NCI-H2081 (cell line): ENCODE data around the gene PUM2.
"Not testable (repeated sequence)": the region's sequence is repeated elsewhere in the genome, so short reads cannot be mapped to it uniquely, and the experiment has no call there.

Experiments
- DNase-seq, 2 experiments: peaks; one replicate each; lab custom pipeline; 2025; lab: John Stamatoyannopoulos, UW

The PUM2 gene

GRCh38 chr2:20235655-20236305, 114.9 kb downstream of the PUM2 start:
- DNase-seq: no peak

DNA sequence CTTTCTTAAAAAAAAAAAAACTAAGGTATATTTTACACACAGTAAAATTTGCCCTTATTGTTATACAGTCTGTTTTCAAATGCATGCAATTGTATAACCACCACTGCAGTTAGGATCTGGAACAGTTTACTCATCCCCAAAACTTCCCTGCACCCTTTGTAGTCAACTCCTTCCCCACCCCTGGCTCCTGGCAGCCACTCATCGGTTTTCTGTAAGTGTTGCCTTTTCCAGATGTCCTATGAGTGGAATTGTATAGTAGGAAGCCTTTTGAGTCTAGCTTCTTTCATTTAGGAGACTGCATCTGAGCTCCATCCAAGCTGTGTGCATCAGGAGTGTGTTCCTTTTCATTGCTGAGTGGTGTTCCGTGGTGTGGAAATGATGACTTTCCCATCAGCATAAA, 116.0 kb downstream of the PUM2 start:
- DNase-seq: not testable (repeated sequence)

GRCh38 chr2:20232837-20233207, 117.8 kb downstream of the PUM2 start:
- DNase-seq: no peak

GRCh38 chr2:20231598-20232026, 119.0 kb downstream of the PUM2 start:
- peak; percentile 34 to 76 for DNase-seq

DNA sequence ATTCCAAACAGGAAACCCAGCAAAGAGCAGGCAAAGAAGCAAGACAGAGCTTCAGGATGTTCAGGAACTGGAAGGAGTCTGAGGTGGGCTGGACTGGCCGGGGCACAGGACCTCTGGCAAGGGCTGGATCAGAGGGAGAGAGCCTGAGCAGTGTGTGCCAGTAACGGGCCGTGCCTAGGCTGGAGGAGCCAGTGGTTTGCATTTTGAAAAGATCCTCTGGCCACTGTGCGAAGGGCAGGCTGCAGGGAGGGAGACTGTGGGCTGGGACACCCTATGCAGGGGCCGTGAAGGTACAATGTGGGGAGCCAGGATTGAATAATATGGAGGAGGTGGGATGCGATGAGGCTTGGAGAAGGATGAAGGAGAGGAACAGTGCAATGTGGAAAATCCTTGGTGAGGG, 119.5 kb downstream of the PUM2 start:
- DNase-seq: no peak

DNA sequence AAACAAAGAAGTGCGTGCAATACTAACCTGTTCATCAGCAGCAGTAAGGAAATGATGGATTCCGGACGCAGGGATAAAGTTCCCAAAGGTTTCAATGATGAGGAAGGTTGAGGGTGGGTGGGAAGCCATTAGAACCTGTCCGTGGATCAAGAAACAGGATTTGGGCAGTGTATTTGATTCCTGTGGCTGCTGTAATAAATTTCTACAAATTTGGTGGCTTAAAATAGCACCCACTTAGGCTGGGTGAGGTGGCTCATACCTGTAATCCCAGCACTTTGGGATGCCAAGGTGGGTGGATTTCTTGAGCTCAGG, 120.6 kb downstream of the PUM2 start:
- DNase-seq: no peak

DNA sequence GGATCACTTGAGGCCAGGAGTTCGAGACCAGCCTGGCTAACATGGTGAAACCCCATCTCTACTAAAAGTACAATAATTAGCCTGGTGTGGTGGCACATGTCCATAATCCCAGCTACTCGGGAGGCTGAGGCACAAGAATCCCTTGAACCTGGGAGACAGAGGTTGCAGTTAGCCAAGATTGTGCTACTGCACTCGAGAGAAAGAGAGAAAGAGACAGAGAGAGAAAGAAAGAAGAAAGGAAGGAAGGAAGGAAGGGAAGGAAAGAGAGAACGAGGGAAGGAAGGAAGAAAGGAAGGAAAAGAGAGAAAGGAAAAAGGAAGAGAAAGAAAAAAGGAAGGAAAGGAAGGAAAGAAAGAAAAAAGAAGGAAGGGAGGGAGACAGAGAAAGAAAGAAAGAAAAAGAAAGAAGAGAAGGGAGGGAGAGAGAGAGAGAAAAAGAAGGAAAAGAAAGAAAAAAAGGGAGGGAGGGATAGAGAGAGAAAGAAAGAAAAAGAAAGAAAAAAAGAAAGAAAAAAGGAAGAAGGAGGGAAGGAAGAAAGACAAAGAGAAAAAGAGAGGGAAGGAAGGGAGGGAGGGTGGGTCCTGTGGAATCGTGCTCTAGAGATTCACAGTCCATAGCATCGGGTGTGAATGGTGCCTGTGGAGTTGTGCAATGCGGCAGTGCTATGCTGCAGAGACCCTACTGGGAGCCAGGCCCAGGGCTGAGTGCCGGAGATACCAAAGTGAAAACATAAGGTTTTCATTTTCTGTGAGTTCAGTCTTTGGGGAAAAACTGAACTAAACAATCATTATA, 121.1 kb downstream of the PUM2 start:
- no peak for DNase-seq

DNA sequence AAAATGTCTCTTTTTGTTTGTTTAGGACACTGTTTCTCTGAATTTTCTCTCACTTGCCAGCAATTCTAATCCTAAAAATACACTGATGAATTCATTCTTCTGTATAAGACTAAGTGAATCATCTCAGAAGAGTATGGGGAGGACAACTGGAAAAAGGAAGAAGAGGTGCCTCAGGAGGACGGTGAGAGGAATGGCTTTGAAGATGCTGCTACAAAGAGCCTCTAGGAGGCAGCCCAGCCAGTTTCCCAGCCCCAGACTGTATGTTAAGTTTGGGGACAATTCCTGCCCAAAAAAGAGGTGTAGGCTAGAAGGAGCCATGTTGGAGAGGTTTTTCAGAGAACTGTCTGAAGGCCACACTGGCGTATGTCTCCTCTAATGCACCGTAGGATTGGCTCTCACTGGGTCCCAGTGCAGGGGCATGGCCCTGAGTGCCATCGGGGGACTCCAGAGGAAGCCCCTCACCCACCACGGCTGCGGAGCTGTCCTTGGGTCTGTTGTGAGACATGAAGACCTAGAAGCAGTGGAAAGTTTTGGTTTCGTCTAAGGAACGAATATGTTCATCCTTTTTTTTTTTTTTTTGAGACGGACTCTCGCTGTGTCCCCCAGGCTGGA, 122.6 kb downstream of the PUM2 start:
- no peak for DNase-seq

GRCh38 chr2:20226152-20226545, 124.5 kb downstream of the PUM2 start:
- no peak for DNase-seq

- peak; percentile 55 to 80 for DNase-seq
Observed at GRCh38 chr2:20225294-20226151, 125.1 kb downstream of the PUM2 start.

DNA sequence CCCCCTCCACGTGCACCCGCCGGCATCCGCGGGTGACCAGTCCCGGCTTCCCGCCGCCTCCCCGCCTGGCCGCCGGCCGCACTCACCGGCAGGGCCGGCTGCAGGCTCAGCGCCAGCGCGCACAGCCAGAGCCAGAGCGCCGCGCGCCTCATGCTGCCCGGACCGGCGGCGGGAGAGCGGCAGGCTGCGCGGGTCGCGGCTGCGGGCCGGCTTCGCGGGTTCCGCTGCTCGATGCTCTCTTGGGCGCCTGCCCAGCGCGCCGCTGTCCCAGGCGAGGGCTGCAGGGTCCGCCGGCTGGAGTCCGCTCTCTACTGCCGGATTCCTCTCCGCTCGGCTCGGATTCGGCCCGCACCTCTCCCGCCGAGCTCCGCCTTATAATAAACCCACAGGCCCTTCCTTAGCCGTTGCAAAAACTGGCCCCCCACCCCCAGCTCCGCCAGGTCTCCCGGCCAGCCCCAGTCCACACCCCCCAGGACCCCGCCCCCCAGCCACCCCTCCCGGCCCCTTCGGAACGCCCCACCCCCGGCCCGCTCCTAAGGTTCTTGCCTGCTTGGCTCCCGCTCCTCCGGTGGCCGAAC, 125.8 kb downstream of the PUM2 start, which contains the start of gene SDC1:
Gene SDC1 (minus strand): TSS at position 415 of the 578 bp plus-strand sequence. CDS start 263 bp downstream, at position 152.
- DNase-seq: peak; percentile 46 to 57

GRCh38 chr2:20224164-20224715, 126.4 kb downstream of the PUM2 start:
- DNase-seq: peak in 1 of 2 experiments; percentile 20

GRCh38 chr2:20223407-20224163, 127.1 kb downstream of the PUM2 start:
- DNase-seq: peak; percentile 40 to 61

DNA sequence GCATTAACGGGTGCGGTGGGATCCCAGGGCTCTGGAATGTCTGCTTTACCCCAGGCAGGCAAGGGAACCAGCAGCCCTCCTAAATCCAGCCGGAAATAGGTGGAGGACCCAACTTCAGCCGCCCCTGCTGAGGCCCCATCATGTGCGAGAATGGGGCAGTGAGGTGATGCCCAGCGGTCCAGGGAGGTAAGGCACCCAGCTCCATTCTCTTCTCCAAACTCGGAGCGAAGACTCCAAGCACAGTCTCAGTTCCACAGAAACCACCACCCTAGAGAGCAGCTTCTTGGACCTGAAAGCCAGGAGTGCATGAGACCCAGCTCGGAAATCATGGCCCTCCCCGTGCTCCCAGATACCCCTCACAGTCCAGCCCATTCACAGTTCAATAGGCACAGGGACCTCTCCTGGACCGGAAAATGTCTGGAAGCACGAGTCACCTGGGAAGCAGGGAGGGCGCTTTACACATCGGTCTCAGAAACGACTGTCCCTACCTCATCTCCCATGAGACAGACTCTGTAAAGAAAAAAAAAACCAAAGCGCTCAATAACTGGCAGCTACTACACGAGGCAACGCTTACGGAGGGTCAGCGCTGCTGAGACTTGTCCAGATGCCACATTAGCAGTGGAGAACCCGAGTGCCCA, 127.8 kb downstream of the PUM2 start:
- DNase-seq: peak; percentile 40 to 50

DNA sequence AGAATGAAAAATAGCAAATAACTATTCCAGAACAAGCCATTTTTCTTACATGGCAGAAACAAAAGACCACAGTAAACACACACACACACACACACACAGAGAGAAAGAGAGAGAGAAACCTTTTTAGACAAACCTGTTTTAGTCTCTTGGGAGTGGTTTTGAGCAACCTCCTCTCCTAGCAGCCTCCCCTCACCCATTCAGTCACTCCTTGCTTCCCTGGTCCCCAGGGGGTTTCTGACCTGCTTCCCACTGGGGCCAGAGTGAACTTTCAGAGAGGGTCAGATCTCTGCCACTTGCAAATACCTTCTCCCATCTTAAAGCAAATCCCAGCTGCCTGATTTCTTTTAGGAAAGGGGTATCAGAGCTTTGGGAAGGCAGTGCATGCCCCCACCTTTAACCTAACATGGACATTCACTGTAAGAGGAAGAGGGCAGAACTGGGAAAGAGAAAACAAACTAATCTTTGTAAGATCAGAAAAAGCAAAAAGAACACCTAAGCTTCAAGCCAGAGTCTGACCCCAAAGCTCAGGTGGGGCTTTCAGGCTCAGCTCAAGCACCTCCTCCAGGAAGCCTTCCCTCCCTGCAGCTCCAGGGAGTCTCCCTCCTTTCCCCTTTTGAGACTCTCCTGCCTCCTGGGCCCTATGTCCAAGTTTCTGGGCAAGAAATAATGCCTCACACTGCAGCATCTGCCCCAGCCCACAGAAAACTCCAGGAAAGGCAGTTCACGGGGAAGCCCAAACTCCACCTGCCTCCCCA, 128.5 kb downstream of the PUM2 start:
- DNase-seq: no peak

GRCh38 chr2:20221555-20221973, 129.1 kb downstream of the PUM2 start:
- DNase-seq: no peak

- no peak for DNase-seq
Observed at GRCh38 chr2:20220806-20221554, 129.7 kb downstream of the PUM2 start.

- no peak for DNase-seq
Observed at GRCh38 chr2:20219763-20220380, 130.8 kb downstream of the PUM2 start.
